HG03159 (cell line): ENCODE measurements around the gene IQCK.
"Not testable (repeated sequence)": the region's sequence is repeated elsewhere in the genome, so short reads cannot be mapped to it uniquely, and the experiment has no call there.

ENCODE experiments used
- ATAC-seq: cut with Tn5 transposase; IDR thresholded peaks from one replicate; pipeline ENCODE4 v1.9.1; 2021; ENCODE audit warnings: mild to moderate bottlenecking, moderate library complexity; ENCODE audit not compliant: unreplicated experiment

Gene IQCK, protein sequence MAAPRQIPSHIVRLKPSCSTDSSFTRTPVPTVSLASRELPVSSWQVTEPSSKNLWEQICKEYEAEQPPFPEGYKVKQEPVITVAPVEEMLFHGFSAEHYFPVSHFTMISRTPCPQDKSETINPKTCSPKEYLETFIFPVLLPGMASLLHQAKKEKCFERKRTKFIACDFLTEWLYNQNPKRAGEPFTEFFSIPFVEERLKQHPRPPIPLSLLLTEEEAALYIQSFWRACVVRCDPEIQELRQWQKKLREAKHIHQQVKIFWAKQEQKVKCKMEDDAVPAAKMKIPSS

GRCh38 chr16:19717741-19718623, at the start of gene IQCK, which contains the start of gene KNOP1:
TSS of gene IQCK (plus strand) at chr16:19718271. CDS start at chr16:19718307, 36 bp downstream.
TSS of gene KNOP1 (minus strand) at chr16:19718227. CDS start at chr16:19715035, 3,192 bp downstream.
- peak; percentile 93 for ATAC-seq

- no peak for ATAC-seq
These were observed 45.7 kb upstream of the IQCK start for GRCh38 chr16:19672378-19672777.

DNA sequence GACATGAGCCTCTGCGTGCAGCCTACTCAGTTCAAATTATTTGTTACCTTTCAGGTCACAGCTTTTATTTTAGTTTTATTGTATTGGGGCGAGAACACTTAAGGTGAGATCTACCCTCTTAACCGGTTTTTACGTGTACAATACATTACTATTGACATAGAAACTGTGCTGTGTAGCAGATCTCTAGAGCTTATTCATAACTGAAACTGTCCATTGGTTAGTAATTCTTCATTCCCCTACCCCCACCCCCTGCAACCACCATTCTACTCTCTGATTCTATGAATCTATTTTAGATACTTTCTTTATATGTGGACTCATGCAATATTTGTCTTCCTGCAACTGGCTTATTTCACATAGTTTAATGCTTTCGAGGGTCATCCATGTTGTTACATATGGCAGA, 43.6 kb upstream of the IQCK start:
- no peak for ATAC-seq

DNA sequence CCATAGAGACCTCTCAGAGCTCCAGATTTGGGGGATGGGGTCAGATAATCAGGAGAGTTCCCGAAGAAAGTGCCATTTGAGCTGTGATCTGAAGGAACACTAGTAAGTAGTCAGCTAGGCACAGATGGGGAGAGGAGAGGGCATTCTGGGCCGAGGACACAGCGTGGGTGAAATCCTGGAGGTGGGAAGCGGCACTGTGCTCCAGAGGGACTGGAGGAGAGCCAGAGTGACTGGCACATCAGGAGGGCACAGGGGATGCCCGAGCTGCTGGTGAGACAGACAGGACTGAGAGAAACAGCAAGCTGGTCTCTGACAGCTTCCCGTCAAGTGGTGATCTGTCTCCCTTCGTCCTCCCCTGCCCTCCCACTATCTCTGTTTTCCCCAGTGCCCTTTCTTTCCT, 40.7 kb upstream of the IQCK start:
- ATAC-seq, result no peak

DNA sequence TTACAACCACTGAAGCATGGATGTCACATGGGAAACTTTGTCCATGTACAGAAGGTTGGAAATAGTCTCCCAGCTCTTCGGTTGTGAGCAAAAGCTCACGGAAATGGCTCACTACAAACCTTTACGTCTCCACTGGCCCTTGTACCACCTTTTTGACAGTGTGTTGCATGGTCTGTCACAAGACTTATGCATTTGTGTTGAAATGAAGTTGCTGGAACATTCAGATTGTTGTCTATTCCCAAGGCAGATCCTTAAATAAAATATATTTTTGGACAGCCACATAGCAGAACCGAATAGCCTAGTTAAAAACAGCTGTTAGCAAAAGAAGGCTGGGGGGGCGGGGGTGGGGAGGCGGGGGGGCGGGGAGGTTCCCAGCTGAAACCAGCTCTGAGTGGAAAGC, 39.3 kb upstream of the IQCK start:
- ATAC-seq, result no peak

DNA sequence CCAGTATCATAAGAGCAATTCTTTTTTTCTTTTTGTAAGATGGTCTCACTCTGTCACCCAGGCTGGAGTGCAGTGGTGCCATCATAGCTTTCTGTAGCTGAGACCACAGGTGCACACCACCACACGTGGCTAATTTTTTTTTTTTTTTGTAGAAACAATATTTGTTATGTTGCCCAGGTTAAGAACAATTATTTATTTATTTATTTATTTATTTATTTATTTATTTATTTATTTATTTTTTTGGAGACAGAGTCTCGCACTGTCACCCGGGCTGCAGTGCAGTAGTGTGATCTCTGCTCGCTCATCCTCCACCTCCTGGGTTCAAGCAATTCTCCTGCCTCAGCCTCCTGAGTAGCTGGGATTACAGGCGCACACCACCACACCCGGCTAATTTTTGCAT, 38.8 kb upstream of the IQCK start:
- not testable (repeated sequence) for ATAC-seq

- ATAC-seq, result no peak
These were observed 37.2 kb upstream of the IQCK start for GRCh38 chr16:19680881-19681340.

GRCh38 chr16:19681637-19682036, 36.4 kb upstream of the IQCK start:
- ATAC-seq, result no peak

DNA sequence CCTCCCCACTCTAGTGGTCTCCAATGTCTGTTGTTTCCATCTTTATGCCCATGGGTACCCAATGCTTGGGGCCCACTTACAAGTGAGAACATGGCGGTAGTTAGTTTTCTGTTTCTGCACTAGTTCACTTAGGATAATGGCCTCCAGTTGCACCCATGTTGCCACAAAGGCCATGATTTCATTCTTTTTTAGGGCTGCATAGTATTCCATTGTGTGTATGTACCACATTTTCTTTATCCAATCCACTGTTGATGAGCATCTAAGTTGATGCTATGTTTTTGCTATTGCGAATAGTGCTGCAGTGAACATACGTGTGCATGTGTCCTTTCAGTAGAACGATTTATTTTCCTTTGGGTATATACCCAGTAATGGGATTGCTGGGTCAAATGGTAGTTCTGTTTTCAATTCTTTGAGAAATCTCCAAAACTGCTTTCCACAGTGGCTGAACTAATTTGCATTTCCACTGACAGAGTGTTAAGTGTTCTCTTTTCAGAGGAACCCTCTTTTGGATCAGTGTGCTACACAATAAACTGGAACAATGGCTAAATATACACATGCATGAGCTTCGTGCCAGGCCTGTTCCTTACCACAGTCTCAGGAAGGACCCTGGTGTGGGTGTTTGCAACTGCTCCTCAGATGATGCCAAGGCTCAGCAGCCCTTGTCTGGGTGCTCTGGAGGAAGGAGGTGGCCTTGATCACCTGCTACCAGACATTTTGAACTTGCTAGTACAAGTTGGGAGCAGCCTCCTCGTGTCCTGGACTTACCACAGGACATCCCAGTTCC, 34.4 kb upstream of the IQCK start:
- ATAC-seq, result no peak

DNA sequence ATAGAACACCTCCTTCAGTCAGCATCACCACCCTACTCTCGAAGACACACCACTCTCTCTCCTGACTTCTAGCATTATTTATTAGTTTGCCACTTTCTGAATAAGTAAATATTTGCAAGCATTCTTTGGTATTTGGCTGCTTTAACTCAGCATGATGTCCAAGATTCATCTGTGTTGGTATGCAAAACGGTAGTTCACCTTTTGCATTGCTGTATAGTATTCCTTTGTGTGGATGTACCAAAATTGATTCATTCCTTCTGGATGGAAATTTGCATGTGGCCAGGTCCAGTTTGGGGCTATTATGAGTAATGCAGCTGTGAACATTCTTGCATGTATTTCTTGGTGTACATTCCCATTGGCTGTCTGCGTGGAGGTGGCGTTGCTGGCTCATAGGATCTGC, 32.9 kb upstream of the IQCK start:
- ATAC-seq, result no peak

DNA sequence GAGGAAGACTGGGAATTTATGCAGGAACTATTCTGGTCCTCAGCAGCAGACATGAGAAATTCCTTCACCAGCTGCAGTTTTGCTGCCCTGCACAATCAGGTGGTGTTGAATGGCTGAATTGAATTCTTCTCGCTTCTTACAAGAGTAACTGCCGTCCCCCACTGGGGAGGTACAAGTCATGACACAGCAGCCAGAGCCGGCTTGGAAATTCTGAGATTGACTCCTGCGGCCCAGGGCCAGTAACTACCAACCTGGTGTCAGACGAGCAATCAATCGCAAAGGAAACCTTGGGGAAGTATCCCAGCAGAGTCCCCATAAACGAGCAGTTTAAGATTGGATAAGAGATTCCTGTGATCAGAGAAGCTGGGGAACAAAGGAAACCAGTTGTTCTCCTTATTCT, 30.8 kb upstream of the IQCK start:
- ATAC-seq, result no peak

GRCh38 chr16:19688396-19689024, 29.6 kb upstream of the IQCK start:
- ATAC-seq, result no peak

DNA sequence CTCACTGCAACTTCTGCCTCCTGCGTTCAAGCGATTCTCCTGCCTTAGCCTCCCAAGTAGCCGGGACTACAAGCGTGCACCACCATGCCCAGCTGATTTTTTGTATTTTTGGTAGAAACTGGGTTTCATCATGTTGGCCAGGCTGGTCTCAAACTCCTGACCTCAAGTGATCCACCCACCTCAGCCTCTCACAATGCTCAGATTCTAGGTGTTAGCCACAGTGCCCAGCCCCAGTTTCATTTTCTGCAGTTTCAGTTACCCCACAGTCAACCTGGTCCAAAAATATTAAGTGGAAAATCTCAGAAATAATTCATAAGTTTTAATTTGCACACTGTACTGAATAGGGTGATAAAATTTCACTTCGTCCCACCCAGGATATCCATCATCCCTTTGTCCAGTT, 28.7 kb upstream of the IQCK start:
- ATAC-seq, result no peak

- no peak for ATAC-seq
These were observed 27.9 kb upstream of the IQCK start for GRCh38 chr16:19690196-19690595.

DNA sequence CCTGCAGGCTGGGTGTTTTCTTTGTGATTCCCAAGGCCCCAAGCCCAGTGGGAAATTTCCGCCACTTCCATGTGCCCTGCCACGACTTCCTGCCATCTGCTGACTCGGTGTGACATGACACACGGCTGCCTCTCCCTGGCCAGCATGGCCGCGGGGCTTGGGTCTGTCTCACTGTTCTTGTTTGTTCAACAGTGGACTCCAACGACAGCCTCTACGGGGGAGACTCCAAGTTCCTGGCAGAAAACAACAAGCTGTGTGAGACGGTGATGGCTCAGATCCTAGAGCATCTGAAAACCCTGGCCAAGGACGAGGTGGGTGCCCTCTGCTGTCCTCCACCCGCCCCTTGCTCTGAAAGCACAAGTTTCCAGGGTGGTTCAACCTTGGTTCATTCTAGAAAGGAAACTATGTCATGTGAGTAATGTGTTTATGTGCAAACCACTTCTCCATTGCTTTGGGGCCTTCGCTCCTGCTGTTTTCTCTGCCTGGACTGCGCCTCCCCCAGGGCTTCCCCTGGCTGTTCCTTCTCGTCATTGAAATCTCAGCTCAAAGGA, 26.8 kb upstream of the IQCK start:
- ATAC-seq, result no peak

GRCh38 chr16:19694989-19695388, 23.1 kb upstream of the IQCK start:
- no peak for ATAC-seq

DNA sequence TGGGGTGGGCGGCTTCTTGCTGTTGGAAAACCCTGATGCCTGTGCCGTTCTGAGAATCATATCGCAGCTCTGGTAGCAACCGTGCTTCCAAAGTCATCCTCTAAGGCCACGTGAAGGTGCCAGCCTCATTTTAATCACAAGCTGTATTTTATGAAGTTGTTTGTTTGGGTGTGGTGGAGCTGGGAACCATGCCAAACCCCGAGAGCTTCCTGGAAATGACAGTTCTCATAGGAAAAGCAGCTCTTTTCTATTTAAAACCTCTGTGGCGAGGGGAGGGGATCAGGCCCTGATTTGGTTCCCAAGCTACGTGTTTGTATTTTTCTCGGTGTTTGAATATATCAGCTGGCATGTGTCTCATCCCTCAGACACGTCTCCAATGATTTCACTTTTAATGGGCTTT, 21.7 kb upstream of the IQCK start:
- ATAC-seq, result no peak

GRCh38 chr16:19696961-19697360, 21.1 kb upstream of the IQCK start:
- ATAC-seq, result no peak

- no peak for ATAC-seq
These were observed 20.2 kb upstream of the IQCK start for GRCh38 chr16:19697756-19698318.
